HUES64 (cell line): Measurements from ENCODE around the gene RBM20.

Experiments used
- H3K27ac ChIP-seq: 2 replicates; pipeline ENCODE4 v1.7.0; 2013; ENCODE audit warnings: low read depth, low read length, inconsistent platforms
- H3K27me3 ChIP-seq: 2 replicates; pipeline ENCODE4 v1.6.1; 2013; ENCODE audit warnings: mild to moderate bottlenecking, low read length; ENCODE audit not compliant: insufficient read depth
- H3K36me3 ChIP-seq: 2 replicates; pipeline ENCODE4 v1.6.1; 2013; ENCODE audit warnings: mild to moderate bottlenecking, low read length; ENCODE audit not compliant: insufficient read depth
- H3K4me1 ChIP-seq: 2 replicates; pipeline ENCODE4 v1.6.1; 2013; ENCODE audit warnings: mild to moderate bottlenecking, low read length, moderate library complexity; ENCODE audit not compliant: insufficient read depth
- H3K4me3 ChIP-seq: 2 replicates; pipeline ENCODE4 v1.5.1; 2013; ENCODE audit warnings: mild to moderate bottlenecking, low read length, moderate library complexity
- H3K9ac ChIP-seq: 2 replicates; pipeline ENCODE4 v1.6.1; 2013; ENCODE audit warnings: mild to moderate bottlenecking, low read depth, low read length
- H3K9me3 ChIP-seq: 2 replicates; pipeline ENCODE4 v1.6.1; 2013; ENCODE audit warnings: low read depth, low read length; ENCODE audit not compliant: insufficient read depth
- WGBS: fragments of 150-250, 120-280 bp; methylation state at CpG from one replicate; pipeline ENCODE4 v1.1.7; 2013; ENCODE audit warnings: missing lambda C conversion rate; 5-methylcytosine and 5-hydroxymethylcytosine counted together

RBM20 gene

DNA sequence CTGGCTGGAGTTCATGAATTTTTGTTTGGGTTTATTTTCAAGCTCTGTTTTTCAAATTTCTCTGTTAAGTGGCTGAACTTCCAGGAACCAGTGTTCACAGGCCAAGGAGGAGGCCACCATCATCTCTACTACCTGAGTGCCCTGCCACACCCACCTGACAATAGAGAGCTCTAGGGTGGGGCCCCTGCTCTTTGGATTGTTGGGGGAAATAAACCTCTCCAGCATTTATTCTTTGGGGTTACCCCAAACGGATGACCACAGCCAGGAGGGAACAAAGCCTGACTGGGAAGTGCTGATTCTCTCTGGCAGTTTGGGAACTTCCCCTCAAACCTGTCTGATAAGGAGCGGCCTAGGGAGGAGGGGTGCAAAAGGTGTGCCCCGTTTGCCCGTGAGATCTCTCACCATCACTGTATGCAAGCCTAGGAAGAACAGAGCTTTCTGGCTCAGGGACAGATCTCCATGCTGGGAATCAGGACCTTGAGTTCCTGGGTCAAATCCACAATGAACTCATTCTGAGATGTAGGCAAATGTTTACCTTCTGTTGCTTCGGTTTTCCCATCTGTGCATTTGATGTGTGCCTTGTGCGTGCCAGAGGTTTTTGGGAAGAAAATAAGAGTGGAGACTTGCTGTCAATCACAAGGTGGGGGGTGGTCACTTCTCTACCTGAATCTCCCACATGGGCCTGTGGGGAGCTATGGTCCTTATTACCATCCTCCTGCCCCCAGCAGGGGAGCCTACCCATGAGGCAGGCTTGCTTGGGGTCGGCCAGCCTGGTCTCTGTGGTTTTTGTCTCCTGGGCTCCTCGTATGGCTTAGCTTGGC lies 199.9 kb downstream of the RBM20 start:
- Histone ChIP-seq H3K4me1 (no peaks in the 10 kb centered on the region), H3K27ac (no peak overlapping the region), H3K9ac (no peak overlapping the region), H3K4me3 (no peak overlapping the region), H3K27me3 (no peaks in the 10 kb centered on the region), H3K9me3 (no peaks in the 10 kb centered on the region), H3K36me3 (no peaks in the 10 kb centered on the region)
- whole genome bisulfite sequencing = 91% methylated on average over 8 of the region's 8 CpGs

DNA sequence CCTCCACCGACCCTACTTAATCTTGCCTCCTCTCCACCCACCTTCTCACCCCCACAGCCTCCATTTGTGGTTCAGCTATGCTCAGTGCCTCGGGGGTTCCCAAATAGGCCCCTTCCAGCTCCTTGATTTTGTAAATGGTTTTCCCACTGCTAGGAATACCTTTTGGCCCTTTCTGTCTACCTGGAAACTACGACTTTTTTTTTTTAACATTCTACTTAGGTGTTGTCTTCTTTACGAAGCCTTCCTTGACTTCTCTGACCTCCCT lies 200.4 kb downstream of the RBM20 start:
- WGBS = 90% methylated on average over 4 of the region's 4 CpGs
- no peaks in the 10 kb centered on the region for H3K36me3 ChIP-seq
- no peak overlapping the region for H3K4me3 ChIP-seq
- H3K9ac ChIP-seq = no peak overlapping the region
- no peak overlapping the region for H3K27ac ChIP-seq
- H3K9me3 ChIP-seq = no peaks in the 10 kb centered on the region
- no peaks in the 10 kb centered on the region for H3K4me1 ChIP-seq
- H3K27me3 ChIP-seq = no peaks in the 10 kb centered on the region

DNA sequence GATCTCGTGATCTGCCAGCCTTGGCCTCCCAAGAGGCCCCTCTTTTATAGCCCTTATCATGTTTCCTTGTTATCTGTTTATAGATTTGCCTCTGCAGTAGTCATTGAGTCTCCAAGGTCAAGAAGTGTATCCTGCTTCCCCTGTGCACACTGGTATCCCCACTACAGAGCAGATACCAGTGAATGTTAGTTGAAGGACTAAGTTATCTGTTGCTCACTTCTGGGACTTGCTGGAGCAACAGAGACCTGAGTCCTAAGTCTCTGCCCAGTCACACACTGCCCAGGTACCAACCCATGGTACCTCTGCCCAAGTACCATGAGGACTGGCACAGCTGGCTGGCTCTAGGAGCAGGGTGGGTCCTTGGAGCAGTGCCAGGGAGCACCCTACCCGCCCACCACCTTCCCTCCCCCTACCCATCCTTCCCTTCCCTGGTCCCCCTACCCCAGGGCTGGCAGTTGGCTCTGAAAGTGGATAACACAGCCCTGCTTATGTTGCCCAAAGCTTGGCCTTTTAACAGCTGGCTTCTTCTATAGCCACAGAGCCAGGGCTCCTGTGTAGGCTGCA lies 201.1 kb downstream of the RBM20 start:
- H3K27ac ChIP-seq = no peak overlapping the region
- H3K9me3 ChIP-seq = no peaks in the 10 kb centered on the region
- H3K4me1 ChIP-seq = no peaks in the 10 kb centered on the region
- H3K36me3 ChIP-seq = no peaks in the 10 kb centered on the region
- H3K4me3 ChIP-seq = no peak overlapping the region
- no peaks in the 10 kb centered on the region for H3K27me3 ChIP-seq
- 89% methylated on average over 2 of the region's 2 CpGs for WGBS
- no peak overlapping the region for H3K9ac ChIP-seq

DNA sequence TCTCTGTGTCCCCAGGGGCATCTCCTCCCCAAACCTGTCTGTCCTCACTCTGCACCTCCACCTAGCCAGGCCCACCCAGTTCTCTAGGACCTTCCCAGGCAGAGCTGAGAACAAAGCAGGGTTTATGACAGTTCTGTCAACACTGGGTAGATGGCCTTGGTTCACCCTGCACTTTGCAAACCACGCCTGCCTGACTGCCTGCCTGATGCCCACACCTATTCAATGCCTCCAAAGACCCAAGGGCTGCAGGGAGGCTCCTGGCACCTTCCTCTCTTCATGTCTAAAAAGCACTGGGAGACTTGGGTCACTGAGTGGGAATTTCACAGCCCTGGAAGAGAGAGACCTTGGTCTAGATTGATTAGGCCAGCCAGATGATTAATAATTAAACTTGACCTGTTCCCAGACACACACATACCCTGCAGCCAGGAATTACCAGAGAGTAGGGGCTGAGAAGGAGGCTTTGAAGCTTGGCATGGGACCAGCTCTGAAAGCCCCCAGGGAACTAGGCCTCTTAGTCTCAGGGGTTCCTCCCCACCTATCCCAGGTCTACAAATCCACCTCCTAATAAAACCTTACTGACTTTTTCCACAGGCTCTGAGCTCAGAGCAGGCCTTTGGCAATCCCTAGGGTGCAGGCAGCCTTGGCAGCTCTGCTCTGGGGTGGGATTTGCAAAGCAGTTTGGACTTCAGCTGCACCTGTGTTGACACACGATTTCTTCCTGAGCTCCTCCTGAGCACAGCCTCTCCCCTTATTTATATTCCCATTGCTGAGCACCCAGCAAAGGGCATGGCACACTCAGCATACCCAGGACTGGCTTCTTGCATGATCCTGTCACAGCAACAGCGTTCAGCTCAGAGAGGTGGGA lies 201.9 kb downstream of the RBM20 start:
- 86% methylated on average over 3 of the region's 3 CpGs for WGBS
- Histone ChIP-seq H3K27me3 (no peaks in the 10 kb centered on the region), H3K4me1 (no peaks in the 10 kb centered on the region), H3K9me3 (no peaks in the 10 kb centered on the region), H3K9ac (no peak overlapping the region), H3K4me3 (no peak overlapping the region), H3K36me3 (no peaks in the 10 kb centered on the region), H3K27ac (no peak overlapping the region)

DNA sequence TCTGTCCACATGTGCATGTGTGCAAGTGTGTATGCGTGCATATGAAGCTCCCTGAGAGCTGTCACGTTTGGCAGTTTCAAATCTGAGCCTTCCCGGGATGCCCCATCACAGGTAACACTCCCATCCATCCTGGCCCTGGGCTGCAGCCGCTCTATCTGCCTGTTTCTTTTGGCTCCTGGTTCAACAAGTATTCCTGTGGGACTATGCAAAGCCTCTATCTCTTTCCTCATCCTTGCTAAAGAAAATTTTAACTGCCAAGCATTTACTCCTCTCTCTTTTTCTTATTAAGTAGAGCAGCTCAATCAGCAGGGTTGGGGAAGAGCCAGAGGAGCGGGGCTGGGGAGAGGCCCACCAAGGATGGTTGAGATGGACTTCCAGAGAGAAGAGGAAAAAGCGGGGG lies 203.2 kb downstream of the RBM20 start:
- Histone ChIP-seq H3K27me3 (no peaks in the 10 kb centered on the region), H3K9ac (no peak overlapping the region), H3K36me3 (no peaks in the 10 kb centered on the region), H3K9me3 (no peaks in the 10 kb centered on the region), H3K27ac (no peak overlapping the region), H3K4me1 (peaks cover under 1% of the 10 kb centered on the region; the same call in 1 of the 2 replicates), H3K4me3 (no peak overlapping the region)
- WGBS = 92% methylated on average over 6 of the region's 6 CpGs

DNA sequence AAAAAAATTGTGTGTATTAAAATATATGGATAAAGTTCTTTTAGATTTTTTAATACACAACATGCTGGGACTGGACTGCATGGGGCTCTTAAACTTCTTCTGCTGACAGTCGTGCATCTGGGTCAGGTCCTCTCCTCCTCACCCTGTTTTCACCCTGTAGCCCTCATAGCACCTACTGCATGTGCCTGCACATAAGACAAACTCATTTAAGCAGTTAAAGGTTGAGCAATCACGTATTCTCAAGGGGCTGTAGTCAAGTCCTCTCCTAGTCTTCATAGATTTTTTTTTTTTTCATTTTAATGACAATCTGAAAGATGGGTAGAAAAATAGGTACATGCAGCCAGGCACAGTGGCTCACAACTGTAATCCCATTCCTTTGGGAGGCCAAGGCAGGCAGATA lies 204.0 kb downstream of the RBM20 start:
- 93% methylated on average over 2 of the region's 2 CpGs for WGBS
- Histone ChIP-seq H3K4me1 (peaks cover 3% of the 10 kb centered on the region; the same call in 1 of the 2 replicates), H3K4me3 (no peak overlapping the region), H3K27ac (no peak overlapping the region), H3K9ac (no peak overlapping the region), H3K36me3 (no peaks in the 10 kb centered on the region), H3K9me3 (no peaks in the 10 kb centered on the region), H3K27me3 (no peaks in the 10 kb centered on the region)

DNA sequence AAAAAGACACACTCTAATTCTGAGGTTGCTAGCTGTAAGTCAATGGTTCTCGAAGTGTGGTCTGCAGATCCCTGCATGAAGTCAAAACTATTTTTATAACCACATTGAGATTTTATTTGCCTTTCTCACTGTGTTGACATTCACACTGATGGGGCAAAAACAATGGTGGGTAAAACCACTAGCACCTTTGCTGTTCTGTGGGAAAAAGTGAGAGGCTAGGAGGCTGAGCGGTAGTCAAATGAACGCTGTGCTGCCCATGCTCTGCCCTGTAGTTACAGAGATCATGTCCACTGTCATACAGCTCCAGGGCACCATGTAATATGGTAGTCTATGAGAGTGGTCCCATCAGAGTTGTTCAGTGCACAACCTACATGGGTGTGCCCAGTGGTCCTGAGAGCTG lies 206.0 kb downstream of the RBM20 start:
- Histone ChIP-seq H3K9ac (no peak overlapping the region), H3K9me3 (no peaks in the 10 kb centered on the region), H3K36me3 (no peaks in the 10 kb centered on the region), H3K4me3 (no peak overlapping the region), H3K27ac (no peak overlapping the region), H3K4me1 (peaks cover 3% of the 10 kb centered on the region; the same call in 1 of the 2 replicates), H3K27me3 (no peaks in the 10 kb centered on the region)
- 97% methylated on average over 3 of the region's 3 CpGs for WGBS

DNA sequence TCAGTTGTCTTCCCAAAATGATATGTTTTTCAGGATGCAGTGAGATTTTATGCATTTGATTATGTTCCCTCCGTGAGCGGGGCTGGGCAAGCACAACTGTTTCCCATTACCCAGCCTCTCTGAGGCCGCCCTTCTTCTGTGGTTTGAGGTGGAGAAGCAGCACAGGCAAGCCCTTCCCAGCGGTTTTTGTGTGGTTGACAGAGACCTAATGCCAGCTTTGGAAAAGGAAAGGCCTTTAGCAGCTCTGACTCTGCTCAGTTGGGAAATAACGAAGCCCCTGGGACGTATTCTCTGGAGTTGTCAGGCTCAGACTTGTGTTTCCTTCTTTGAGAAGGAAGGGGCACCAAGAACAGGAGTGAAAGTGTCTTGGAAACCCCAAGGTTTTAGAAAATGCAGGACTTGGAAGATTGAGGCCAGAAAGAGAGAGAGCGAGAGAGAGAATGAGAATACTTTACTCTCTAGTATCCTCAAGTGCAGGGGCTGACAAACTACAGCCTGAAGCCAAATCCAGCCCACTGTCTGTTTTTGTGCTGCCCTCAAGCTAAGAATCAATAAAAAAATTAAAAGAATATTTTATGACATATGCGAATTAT lies 207.0 kb downstream of the RBM20 start:
- H3K4me3 ChIP-seq = no peak overlapping the region
- WGBS = 81% methylated on average over 7 of the region's 8 CpGs
- H3K27ac ChIP-seq = no peak overlapping the region
- H3K4me1 ChIP-seq = peaks cover 3% of the 10 kb centered on the region; the same call in 1 of the 2 replicates
- no peaks in the 10 kb centered on the region for H3K36me3 ChIP-seq
- H3K9ac ChIP-seq = no peak overlapping the region
- no peaks in the 10 kb centered on the region for H3K9me3 ChIP-seq
- no peaks in the 10 kb centered on the region for H3K27me3 ChIP-seq

DNA sequence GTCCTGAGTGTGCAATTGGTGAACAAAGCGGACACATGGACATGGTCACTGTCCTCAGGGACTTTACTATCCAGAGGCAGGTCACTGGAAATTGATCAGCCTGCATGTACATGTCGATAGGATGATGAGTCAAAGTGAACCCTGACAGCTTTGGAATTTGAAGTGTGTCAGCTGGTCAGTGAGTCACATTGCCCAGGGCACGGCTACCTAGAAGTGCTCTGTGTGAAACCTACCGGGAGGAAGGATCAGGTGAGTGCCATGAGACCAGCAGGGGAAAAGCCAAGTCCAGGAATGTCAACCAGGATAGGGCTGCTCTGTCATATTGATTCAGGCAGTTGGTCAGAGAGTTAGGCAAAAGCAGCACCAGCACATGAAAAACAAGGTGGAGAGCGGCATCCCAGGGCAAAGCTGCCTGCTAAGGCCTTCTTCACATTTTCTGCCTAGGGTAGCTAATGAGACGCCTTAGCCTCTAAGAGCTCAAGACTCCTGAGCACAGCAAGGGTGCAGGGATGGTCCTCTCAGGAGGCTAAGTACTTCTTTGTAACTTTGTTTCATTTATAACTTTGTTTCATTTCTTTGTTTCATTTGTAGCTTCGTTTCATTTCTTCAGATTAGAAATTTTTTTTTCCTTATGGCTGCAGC lies 208.2 kb downstream of the RBM20 start:
- Histone ChIP-seq H3K4me1 (peaks cover 3% of the 10 kb centered on the region; the same call in 1 of the 2 replicates), H3K27me3 (no peaks in the 10 kb centered on the region), H3K4me3 (no peak overlapping the region), H3K9ac (no peak overlapping the region), H3K27ac (no peak overlapping the region), H3K36me3 (no peaks in the 10 kb centered on the region), H3K9me3 (no peaks in the 10 kb centered on the region)
- 69% methylated on average over 7 of the region's 7 CpGs for WGBS

DNA sequence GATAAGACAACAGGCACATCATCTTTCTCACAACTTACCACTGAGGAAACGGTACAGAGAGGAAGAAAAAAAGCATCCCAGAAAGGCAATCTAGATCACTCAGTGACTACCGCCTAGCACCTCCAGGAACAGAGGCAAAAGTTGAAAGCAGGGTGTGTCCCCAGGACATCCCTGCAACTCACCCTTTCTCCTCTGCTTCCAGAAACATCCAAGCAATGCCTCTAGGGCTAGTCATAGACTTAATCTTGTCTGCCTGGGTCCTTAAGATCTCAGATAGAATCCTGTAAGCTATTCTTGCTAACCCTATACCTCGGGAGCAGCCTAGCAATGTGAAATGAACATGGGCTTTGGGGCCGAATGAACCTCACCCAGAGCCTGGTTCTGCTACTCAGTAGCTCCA lies 208.8 kb downstream of the RBM20 start:
- no peaks in the 10 kb centered on the region for H3K27me3 ChIP-seq
- no peaks in the 10 kb centered on the region for H3K36me3 ChIP-seq
- WGBS = 91% methylated on average over 4 of the region's 4 CpGs
- no peak overlapping the region for H3K4me3 ChIP-seq
- H3K9ac ChIP-seq = no peak overlapping the region
- no peaks in the 10 kb centered on the region for H3K9me3 ChIP-seq
- H3K4me1 ChIP-seq = peaks cover 3% of the 10 kb centered on the region; the same call in 1 of the 2 replicates
- no peak overlapping the region for H3K27ac ChIP-seq
